HG03439 (cell line): ENCODE data around the gene AMBP.
"Not testable (repeated sequence)": the region's sequence is repeated elsewhere in the genome, so short reads cannot be mapped to it uniquely, and the experiment has no call there.

Source experiments
- ATAC-seq: cut with Tn5 transposase; IDR thresholded peaks from one replicate; pipeline ENCODE4 v1.9.1; 2021; ENCODE audit warnings: mild to moderate bottlenecking, moderate library complexity; ENCODE audit not compliant: unreplicated experiment

Gene AMBP

DNA sequence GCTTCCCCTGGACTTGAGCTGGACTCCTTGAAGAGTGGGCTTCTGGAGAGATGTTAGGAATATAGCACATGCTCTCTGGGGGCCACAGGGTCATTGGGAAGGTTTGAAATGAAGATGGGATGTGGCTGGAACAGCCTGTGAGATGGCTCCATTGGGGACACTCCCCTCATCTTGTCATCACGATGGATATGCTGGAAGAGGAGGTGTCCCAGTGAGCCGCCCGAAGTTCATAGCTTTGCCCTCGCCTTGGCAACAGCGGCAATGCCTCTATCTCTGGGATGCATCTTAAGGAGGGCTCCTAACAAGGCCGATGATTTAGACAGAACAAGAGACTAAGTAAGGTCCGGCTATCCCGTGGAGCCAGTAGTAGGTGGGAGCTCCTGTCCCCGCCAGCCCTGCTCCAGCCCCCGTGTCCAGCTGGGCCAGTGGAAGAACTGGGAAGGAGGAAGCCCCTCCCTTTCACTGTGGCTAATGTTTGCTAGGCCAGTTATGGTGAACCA lies 23.9 kb downstream of the AMBP start:
- no peak for ATAC-seq

GRCh38 chr9:114053246-114054005 lies 24.7 kb downstream of the AMBP start:
- no peak for ATAC-seq

DNA sequence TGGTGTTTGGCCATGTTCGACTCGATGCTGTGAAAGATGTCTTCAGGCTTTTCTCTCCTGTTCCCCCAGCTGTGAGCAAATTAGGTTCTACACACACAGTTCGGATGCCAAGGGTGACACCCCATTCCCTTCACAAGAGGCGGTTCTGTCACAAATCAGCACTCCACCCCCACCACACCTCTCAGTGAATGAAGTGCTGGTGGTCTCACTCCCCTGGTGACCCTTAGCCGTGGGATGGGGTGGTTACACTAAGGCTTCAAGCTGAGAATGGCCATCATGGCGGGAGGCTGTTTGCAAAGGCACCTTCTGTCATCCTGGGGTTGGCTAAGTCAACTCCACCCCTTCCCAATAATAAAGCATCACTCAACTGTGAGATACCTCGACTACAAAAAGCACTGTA lies 26.4 kb downstream of the AMBP start:
- no peak for ATAC-seq

- no peak for ATAC-seq
Observed at GRCh38 chr9:114051281-114051680, 26.8 kb downstream of the AMBP start.

GRCh38 chr9:114050646-114051045 lies 27.5 kb downstream of the AMBP start:
- ATAC-seq = no peak

DNA sequence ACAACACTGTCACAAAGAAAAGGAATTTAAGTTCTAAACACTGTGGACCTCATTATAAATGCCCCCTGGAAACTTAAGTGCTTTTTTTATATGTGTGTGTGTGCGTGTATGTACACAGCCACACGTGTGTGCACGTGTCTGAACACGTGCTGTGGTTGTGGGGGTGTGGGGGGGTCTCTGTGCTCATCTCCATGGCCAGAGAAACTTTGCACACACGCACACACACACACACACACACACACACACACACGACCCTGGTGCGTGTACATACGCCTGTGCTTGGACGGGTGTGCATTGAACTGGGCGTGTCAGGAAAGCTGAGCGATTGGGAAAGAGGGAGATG lies 27.9 kb downstream of the AMBP start:
- ATAC-seq = no peak

DNA sequence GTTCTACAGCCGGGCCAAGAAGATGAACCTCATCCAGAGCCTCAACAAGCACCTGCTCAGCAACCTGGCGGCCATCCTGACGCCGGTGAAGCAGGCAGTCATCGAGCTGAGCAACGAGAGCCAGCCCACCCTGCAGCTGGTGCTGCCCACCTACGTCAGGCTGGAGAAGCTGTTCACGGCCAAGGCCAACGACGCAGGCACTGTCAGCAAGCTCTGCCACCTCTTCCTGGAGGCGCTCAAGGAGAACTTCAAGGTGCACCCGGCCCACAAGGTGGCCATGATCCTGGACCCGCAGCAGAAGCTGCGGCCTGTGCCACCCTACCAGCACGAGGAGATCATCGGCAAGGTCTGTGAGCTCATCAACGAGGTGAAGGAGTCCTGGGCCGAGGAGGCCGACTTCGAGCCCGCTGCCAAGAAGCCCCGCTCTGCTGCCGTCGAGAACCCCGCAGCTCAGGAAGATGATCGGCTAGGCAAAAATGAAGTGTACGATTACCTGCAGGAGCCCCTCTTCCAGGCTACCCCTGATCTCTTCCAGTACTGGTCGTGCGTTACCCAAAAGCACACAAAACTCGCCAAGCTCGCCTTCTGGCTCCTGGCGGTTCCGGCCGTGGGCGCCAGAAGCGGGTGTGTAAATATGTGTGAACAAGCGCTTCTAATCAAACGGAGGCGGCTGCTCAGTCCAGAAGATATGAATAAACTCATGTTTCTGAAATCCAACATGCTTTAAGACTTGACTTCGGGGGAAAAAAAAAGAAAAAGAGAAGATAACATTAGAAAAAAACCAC lies 28.5 kb downstream of the AMBP start:
- no peak for ATAC-seq

DNA sequence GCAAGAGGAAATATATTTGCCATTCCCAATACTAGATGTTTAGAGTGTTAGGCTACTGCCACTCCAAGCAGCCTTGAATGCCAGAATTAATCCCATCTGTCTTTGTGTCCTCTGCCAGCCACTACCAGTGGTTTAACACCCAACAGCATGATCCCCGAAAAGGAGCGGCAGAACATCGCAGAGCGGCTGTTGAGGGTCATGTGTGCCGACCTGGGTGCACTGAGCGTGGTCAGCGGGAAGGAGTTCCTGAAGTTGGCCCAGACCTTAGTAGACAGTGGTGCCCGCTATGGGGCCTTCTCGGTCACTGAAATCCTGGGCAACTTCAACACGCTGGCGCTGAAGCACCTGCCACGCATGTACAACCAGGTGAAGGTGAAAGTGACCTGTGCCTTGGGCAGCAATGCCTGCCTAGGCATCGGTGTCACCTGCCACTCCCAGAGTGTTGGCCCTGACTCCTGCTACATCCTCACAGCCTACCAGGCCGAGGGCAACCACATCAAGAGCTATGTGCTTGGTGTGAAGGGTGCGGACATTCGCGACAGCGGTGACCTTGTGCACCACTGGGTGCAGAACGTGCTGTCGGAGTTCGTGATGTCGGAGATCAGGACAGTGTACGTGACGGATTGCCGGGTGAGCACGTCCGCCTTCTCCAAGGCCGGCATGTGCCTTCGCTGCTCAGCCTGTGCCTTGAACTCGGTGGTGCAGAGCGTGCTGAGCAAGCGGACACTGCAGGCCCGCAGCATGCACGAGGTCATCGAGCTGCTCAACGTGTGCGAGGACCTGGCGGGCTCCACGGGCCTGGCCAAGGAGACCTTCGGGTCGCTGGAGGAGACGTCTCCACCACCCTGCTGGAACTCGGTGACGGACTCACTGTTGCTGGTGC lies 29.3 kb downstream of the AMBP start:
- no peak for ATAC-seq

GRCh38 chr9:114047717-114048116 lies 30.4 kb downstream of the AMBP start:
- ATAC-seq = no peak

- no peak for ATAC-seq
Observed at GRCh38 chr9:114046875-114047274, 31.2 kb downstream of the AMBP start.

- ATAC-seq = no peak
Observed at GRCh38 chr9:114046237-114046755, 31.8 kb downstream of the AMBP start.

DNA sequence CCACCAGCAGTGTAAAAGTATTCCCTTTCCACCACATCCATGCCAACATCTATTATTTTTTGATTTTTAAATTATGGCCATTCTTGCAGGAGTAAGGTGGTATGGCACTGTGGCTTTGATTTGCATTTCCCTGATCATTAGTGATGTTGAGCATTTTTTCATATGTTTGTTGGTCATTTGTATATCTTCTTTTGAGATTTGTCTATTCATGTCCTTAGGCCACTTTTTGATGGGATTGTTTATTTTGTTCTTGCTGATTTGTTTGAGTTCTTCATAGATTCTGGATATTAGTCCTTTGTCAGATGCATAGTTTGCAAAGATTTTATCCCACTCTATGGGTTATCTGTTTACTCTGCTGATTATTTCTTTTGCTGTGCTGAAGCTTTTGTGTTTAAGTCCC lies 34.4 kb downstream of the AMBP start:
- not testable (repeated sequence) for ATAC-seq

- ATAC-seq = no peak
Observed at GRCh38 chr9:114039484-114039883, 38.6 kb downstream of the AMBP start.

DNA sequence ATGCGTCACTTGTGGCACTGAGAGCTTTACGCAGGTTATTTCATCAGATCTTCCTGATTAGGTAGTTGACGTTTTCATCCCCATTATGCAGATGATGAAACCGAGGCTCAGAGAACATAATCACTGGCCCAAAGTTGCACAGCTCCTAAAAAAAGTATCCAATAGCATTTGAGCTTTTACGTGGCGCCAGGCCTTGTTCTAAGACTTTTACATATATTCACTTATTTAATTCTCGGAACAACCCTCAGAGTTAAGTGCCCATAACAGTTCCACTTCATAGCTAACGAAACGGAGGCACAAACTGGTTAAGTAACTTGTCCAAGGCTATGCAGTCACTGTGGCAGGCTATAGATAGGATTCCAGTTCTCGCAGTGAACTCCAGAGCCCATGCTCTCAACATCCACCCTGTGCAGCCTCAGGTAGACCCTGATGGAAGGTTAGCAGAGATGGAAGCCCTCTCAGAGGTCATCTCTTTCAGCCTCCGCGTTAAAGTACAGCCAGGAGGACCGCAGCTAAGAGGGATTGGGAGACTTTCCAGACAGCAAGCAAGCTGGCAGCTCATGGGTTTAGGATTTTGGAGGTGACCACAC lies 39.3 kb downstream of the AMBP start:
- ATAC-seq = no peak

GRCh38 chr9:114037961-114038723 lies 40.0 kb downstream of the AMBP start:
- no peak for ATAC-seq

DNA sequence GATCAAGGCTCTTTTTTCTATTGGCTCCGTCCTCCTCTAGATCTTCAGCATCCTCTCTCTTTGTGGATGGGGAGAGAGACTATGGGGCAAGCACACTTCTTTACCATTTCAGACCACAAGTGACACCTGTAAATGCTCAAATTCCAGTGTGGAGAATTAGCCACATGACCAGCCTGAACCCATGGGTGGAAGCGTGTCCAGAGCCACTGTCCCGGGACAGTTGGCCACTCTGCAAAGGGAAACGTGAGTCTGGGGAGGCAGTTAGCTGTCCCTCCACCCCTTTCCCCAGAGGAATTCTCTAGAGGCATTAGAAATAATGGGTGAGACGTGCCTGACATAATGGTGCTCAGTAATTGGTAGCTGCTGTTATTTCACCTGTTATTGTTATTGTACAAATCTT lies 40.9 kb downstream of the AMBP start:
- no peak for ATAC-seq

DNA sequence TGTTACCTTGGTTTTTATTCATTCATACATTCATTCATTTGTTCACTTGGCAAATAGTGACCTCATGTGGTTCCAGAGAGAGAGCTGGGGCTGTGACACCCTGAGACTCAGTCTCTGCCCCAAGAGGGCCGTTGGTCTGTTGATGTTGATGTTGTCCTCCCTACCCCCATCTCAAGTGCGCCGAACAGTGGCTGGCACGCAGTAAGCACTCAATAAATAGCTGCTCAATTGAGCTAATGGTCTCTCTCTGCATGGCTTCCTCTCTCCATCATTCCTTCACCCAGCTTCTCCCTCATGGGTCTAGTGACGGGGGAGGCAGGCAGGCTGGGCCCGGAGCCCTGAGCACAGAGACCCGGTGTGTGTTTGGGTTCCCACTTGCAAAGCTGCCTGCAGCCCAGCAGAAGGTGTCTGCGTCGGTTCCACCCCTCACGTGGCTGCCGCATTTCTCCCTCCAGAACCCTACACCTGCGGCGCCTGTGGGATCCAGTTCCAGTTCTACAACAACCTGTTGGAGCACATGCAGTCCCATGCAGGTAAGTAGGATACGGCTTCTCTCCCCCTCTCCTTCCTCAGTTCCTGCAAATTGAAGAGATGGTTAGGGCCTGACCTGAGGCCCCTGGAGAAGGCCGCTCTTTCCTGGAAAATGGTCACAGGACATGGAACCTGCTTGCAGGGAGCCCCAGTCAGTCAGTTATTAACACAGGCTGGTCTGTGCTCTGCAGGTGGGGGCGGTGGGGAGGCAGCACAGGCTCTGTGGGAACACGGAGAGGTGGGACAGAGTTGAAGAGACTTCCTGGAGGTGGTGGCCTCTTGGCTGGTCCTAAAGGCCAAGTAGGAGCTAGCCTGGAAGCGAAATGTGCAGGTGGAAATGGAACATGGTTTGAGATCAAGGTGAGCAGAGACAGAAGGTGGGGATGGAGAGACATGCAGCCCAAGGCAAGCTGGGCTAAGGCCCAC lies 42.0 kb downstream of the AMBP start:
- ATAC-seq = no peak

- no peak for ATAC-seq
Observed at GRCh38 chr9:114035221-114035844, 42.8 kb downstream of the AMBP start.
